Subcutaneous adipose tissue (tissue), 4 donors: Measurements from ENCODE around the gene WDFY3. TPM values are rescaled to one million over a fixed set of nuclear protein-coding genes. Genes with fewer than 3 reads are reported as not detected.

Experiments
- total RNA-seq, 4 donors: library from RNA; depleted of rRNA; stranded (reverse); fragments of >200 nt; gene quantifications; one replicate each; pipeline ENCODE4 v1.1.0, GENCODE V29; 2016
- TF ChIP-seq, protein P1 (sequence below): fragments of 450-650 bp; IDR thresholded peaks from one replicate; pipeline ENCODE4 v1.5.1; 2016; ENCODE audit warnings: low read depth, mild to moderate bottlenecking, control low read depth, antibody characterized with exemption, moderate library complexity

WDFY3 gene
- total RNA-seq, 4 donors from 2014 or later, result 80.3 to 167 (median 146) TPM

DNA sequence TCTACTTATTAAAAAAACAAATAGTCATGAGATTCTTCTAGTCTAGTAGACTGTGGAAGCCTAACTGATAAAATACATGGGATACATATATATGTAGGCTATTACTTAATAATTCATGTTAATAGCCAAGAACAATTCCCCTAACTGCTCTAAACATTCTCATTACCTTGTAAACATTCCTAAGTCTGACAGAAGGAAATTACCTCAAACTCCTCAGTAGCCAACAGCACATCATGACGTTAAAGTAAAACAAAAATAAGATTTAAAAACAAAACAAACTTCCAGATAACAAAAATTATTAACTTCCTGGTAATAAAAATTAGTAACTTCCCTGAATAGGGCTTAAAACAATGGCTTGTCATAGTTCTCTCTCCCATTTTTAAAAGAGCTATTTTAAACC is 109.2 kb downstream of the WDFY3 start:
- TF ChIP-seq, protein P1, sequence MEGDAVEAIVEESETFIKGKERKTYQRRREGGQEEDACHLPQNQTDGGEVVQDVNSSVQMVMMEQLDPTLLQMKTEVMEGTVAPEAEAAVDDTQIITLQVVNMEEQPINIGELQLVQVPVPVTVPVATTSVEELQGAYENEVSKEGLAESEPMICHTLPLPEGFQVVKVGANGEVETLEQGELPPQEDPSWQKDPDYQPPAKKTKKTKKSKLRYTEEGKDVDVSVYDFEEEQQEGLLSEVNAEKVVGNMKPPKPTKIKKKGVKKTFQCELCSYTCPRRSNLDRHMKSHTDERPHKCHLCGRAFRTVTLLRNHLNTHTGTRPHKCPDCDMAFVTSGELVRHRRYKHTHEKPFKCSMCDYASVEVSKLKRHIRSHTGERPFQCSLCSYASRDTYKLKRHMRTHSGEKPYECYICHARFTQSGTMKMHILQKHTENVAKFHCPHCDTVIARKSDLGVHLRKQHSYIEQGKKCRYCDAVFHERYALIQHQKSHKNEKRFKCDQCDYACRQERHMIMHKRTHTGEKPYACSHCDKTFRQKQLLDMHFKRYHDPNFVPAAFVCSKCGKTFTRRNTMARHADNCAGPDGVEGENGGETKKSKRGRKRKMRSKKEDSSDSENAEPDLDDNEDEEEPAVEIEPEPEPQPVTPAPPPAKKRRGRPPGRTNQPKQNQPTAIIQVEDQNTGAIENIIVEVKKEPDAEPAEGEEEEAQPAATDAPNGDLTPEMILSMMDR, result no peak

GRCh38 chr4:84856468-84857049 is 109.9 kb downstream of the WDFY3 start:
- TF ChIP-seq, protein P1, result no peak

DNA sequence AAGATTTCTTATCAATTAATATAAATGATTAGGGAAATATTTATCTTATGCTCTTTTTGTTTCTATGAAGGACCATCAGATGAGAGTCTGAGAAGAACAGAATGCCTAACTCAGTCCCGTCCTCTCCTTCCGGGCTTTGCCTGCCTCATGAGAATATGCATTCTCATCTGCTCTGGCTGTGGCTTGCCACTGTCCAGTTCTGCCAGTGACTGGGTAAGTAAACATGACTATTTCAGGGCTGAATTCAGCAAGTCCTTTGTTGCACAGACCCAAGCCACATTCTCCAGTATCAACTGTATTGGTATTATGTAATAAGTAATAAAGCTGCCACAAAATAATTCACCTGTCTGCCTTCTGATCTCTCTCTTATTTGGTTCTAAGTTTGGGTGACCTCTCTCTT is 110.7 kb downstream of the WDFY3 start:
- TF ChIP-seq, protein P1, result no peak

GRCh38 chr4:84852081-84852480 is 114.4 kb downstream of the WDFY3 start:
- TF ChIP-seq, protein P1, result no peak

GRCh38 chr4:84849051-84849640 is 117.3 kb downstream of the WDFY3 start:
- TF ChIP-seq, protein P1, result no peak

GRCh38 chr4:84848432-84848831 is 118.1 kb downstream of the WDFY3 start:
- TF ChIP-seq, protein P1, result no peak

DNA sequence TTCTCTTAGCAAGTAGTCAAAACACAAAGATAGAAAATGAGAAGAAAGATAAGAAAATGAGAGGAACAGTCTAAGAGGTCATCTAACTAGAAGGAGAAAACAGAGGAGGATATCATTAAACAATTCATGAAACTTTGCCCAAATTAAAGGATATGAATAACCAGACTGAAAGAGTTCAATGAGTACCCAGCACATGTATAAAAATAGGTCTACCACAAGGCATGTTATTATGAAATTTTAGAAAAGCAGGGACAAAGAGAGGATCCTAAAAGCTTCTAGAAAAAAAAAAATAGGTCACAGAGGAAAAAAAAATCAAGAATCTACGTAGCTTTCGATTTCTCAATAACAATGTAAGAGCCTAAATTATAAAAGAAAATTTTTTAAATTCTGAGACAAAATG is 118.5 kb downstream of the WDFY3 start:
- TF ChIP-seq, protein P1, result no peak
